Lower lobe of right lung (tissue), 2 donors: ENCODE results near the gene ROS1. TPM values are rescaled to one million over a fixed set of nuclear protein-coding genes. Genes with fewer than 3 reads are reported as not detected.
"Not testable (repeated sequence)": the region's sequence is repeated elsewhere in the genome, so short reads cannot be mapped to it uniquely, and the experiment has no call there.

ENCODE experiments used
- ATAC-seq, 2 donors: fragments of 200-7000 bp; cut with Tn5 transposase; one replicate each; pipeline ENCODE4 v1.9.1; 2020 to 2022; ENCODE audit warnings: mild to moderate bottlenecking in 2 of 2, moderate library complexity in 2 of 2
- DNase-seq: peaks from one replicate; pipeline ENCODE4 v3.0.0-alpha.2; 2020
- H3K27ac ChIP-seq: fragments of 200-600 bp; one replicate; pipeline ENCODE4 v1.8.0; 2022
- H3K27me3 ChIP-seq: fragments of 200-600 bp; one replicate; pipeline ENCODE4 v1.8.0; 2022; ENCODE audit warnings: low read depth
- H3K36me3 ChIP-seq: fragments of 200-600 bp; one replicate; pipeline ENCODE4 v1.8.0; 2022; ENCODE audit warnings: mild to moderate bottlenecking
- H3K4me1 ChIP-seq: fragments of 200-600 bp; one replicate; pipeline ENCODE4 v1.8.0; 2022
- H3K4me3 ChIP-seq: fragments of 200-600 bp; one replicate; pipeline ENCODE4 v1.8.0; 2022; ENCODE audit warnings: mild to moderate bottlenecking
- H3K9me3 ChIP-seq: fragments of 200-600 bp; one replicate; pipeline ENCODE4 v1.8.0; 2022
- CTCF ChIP-seq: fragments of 200-600 bp; IDR thresholded peaks from one replicate; pipeline ENCODE4 v1.8.0; 2022; ENCODE audit warnings: antibody characterized with exemption, mild to moderate bottlenecking
- intact Hi-C: fragments of 100-400 bp; cut with DNase I; formaldehyde crosslinking; loops from one replicate; pipeline ENCODE4 v1.11.0; 2022
- total RNA-seq: library from RNA; stranded (reverse); fragmentation: NEBNext Ultra II Directional; extraction: Animal tissue kit (Norgen Biotek cat#: 25700); gene quantifications from one replicate; pipeline ENCODE4 v1.2.1, GENCODE V29; 2021
- donor health status: DM: no; HTN: yes; CAD: no; lungs with severe emphysema.

Gene ROS1
- total RNA-seq, 1 donor from 2014 or later = 151 TPM

- ATAC-seq = no peak
- Histone ChIP-seq H3K9me3 (no peaks in the 10 kb centered on the region), H3K27me3 (no peaks in the 10 kb centered on the region), H3K4me3 (no peak overlapping the region), H3K36me3 (peaks cover 4% of the 10 kb centered on the region), H3K4me1 (no peaks in the 10 kb centered on the region), H3K27ac (no peak overlapping the region)
- no peak for TF ChIP-seq CTCF
- intact Hi-C loops = no loop called here
- no peak for DNase-seq
Observed at GRCh38 chr6:117375446-117375845, 50.3 kb downstream of the ROS1 start.

GRCh38 chr6:117373211-117373813 lies 52.4 kb downstream of the ROS1 start:
- intact Hi-C loops = no loop called here
- ATAC-seq = peak; percentile 37 to 38
- no peak for TF ChIP-seq CTCF
- Histone ChIP-seq H3K27me3 (no peaks in the 10 kb centered on the region), H3K36me3 (no peaks in the 10 kb centered on the region), H3K9me3 (no peaks in the 10 kb centered on the region), H3K27ac (no peak overlapping the region), H3K4me1 (no peaks in the 10 kb centered on the region), H3K4me3 (no peak overlapping the region)
- peak; percentile 42 for DNase-seq

- intact Hi-C loops, ATAC-seq, H3K27me3 ChIP-seq, H3K36me3 ChIP-seq, H3K4me1 ChIP-seq, H3K27ac ChIP-seq, H3K9me3 ChIP-seq, DNase-seq, H3K4me3 ChIP-seq: not testable (repeated sequence)
Observed at GRCh38 chr6:117372289-117372688, 53.5 kb downstream of the ROS1 start.

- DNase-seq = no peak
- intact Hi-C loops = no loop called here
- peak in 1 of 2 donors; percentile 26 for ATAC-seq
- H3K36me3 ChIP-seq = no peaks in the 10 kb centered on the region
- H3K27ac ChIP-seq = no peak overlapping the region
- H3K4me3 ChIP-seq = no peak overlapping the region
- no peaks in the 10 kb centered on the region for H3K9me3 ChIP-seq
- no peaks in the 10 kb centered on the region for H3K4me1 ChIP-seq
- no peak for TF ChIP-seq CTCF
- H3K27me3 ChIP-seq = no peaks in the 10 kb centered on the region
Observed at GRCh38 chr6:117371492-117371891, 54.2 kb downstream of the ROS1 start.

- TF ChIP-seq CTCF = no peak
- no peak overlapping the region for H3K27ac ChIP-seq
- no peak overlapping the region for H3K4me3 ChIP-seq
- H3K9me3 ChIP-seq = no peaks in the 10 kb centered on the region
- no peak for ATAC-seq
- intact Hi-C loops = no loop called here
- H3K27me3 ChIP-seq = no peaks in the 10 kb centered on the region
- DNase-seq = no peak
- H3K4me1 ChIP-seq = no peaks in the 10 kb centered on the region
- H3K36me3 ChIP-seq = peaks cover 9% of the 10 kb centered on the region
Observed at GRCh38 chr6:117359581-117359980, 66.2 kb downstream of the ROS1 start.

- Histone ChIP-seq H3K36me3 (peaks cover 9% of the 10 kb centered on the region), H3K4me3 (no peak overlapping the region), H3K27me3 (no peaks in the 10 kb centered on the region), H3K27ac (no peak overlapping the region), H3K9me3 (no peaks in the 10 kb centered on the region), H3K4me1 (no peaks in the 10 kb centered on the region)
- no peak for TF ChIP-seq CTCF
- DNase-seq = no peak
- intact Hi-C loops = no loop called here
- ATAC-seq = peak in 1 of 2 donors; percentile 61
Observed at GRCh38 chr6:117354671-117355070, 71.1 kb downstream of the ROS1 start.
